Measurements from ENCODE around the gene RNF41.

GRCh38 chr12:56234746-56235436 lies 13.2 kb upstream of the RNF41 start:
- TF ChIP-seq CTCF (IDR thresholded peaks at IDR 0.05) (no peak), POLR2A (IDR thresholded peaks at IDR 0.05) (no peak)
